NCI-H345 treated with DMSO at 0.1 percent for 48 hours (cell line): Measurements from ENCODE around the gene ZBTB8A.
"Not testable (repeated sequence)": the region's sequence is repeated elsewhere in the genome, so short reads cannot be mapped to it uniquely, and the experiment has no call there.

Experiments
- DNase-seq: peaks from one replicate; lab custom pipeline; 2025; ENCODE audit not compliant: unreplicated experiment; lab: John Stamatoyannopoulos, UW

Gene ZBTB8A

GRCh38 chr1:32538887-32539583 is at the start of gene ZBTB8A:
ZBTB8A (plus strand) TSS chr1:32539427; CDS start chr1:32592932, 53,505 bp downstream.
- peak; percentile 44 for DNase-seq

DNA sequence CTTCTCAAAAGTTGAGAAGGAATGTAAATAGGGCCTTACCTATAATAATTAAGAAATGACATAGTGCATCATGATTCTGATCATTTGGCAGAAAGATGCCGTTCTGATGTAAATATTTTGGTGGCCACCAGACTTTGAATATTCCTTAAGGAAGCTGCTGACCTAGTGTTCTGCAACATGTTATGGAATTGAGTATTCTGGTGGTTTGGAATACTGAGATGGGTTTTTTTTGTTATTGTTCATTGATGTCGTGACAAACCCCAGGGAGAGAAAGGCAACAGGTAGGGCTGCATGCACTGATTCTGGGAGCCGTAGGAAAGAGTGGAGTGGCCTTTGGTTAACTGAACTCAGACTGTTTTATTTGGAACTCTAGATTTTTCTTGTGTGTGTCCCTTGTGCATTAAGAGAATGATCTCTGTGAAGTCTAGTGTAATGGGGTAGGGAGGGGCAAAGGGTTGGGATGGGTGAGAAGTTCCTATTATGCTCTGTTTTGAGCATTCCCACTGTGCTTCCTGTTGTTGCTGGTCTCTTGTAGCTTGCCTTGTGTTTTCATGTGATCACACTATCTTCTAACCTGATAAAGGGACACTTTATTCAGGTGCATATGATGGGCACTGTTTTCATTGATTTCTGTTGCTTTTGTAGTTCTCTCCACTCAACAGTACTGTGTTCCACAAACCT is 49.3 kb upstream of the ZBTB8A start:
- no peak for DNase-seq

GRCh38 chr1:32491386-32491785 is 47.8 kb upstream of the ZBTB8A start:
- no peak for DNase-seq

GRCh38 chr1:32494196-32494595 is 45.0 kb upstream of the ZBTB8A start:
- no peak for DNase-seq

DNA sequence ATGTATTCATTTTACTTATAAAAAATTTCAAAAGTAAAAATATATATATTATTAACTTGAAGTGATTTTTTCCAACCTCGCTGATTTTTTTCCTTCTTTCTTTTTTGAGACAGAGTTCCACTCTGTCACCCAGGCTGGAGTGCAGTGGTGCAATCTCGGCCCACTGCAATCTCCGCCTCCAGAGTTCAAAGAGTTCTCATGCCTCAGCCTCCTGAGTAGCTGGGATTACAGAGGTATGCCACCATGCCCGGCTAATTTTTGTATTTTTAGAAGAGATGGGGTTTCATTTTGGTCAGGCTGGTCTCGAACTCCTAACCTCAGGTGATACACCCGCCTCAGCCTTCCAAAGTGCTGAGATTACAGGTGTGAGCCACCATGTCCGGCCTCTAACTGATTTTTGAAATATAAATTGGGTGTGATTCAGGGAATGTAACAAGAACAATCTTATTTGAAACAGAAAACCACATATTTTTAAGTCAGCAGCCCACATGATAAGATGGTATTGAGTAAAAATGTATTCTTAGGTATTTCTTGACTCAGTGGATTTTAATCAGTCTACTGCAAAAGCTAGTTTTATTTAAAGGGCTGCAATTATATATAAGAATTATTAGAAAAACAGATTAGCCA is 44.4 kb upstream of the ZBTB8A start:
- DNase-seq = no peak

- DNase-seq = no peak
Observed at GRCh38 chr1:32496127-32496526, 43.1 kb upstream of the ZBTB8A start.

- DNase-seq = no peak
Observed at GRCh38 chr1:32498751-32499150, 40.5 kb upstream of the ZBTB8A start.

DNA sequence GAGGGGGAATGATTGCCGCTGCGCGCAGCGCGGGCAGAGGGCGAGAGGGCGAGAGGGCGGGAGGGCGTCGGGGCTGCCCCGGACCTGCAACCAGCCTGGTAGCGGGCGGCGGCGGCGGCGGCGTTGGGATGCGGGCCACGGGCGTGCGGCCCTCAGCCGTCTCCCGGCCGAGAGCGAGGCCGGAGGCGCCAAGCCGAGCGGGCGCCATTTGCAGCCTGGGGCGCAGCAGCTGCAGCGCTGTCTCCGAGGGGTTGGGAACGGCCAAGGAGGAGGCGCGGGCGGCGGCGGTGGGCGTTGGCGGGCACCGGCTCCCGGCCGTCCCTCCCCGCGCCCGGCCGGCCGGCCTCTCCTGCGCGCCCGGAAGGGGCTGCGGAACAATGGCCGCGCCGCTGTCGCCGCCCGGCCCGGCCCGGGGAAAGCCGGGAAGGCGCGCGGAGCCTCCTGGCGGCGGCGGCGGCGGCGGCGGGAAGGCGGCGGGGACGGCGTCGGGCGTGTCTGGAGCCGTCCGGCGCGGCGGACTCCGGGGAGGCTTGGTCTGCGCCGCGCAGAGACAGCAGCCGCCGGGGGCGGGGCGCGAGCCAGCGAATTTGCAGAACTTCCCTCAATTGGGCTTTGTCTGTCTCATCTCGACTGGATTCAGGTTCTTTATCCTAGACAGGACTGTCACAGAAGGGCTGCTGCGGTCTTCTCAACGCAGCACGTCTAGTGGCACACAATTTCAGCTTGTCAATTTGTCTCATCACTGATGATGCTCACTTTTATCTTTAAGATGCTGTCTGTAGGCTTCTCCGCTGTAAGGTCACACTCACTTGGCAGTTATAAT is 38.6 kb upstream of the ZBTB8A start:
- peak; percentile 48 for DNase-seq

DNA sequence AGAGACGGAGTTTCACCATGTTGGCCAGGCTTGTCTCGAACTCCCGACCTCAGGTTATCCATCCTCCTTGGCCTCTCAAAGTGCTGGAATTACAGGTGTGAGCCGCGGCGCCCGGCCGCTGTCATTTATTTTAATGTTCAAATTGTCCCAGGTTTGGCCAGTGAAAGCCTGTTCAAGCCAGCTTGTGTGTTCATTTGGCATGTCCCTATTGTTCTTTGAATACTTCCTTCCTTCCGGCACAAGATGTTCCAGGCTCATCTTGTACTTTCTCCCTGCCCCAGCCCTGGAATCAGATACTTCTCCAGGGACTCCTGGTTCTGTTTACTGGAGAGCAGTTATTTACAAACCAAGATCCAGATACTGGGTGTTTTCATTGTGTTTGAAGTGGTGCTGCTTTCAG is 37.4 kb upstream of the ZBTB8A start:
- no peak for DNase-seq

DNA sequence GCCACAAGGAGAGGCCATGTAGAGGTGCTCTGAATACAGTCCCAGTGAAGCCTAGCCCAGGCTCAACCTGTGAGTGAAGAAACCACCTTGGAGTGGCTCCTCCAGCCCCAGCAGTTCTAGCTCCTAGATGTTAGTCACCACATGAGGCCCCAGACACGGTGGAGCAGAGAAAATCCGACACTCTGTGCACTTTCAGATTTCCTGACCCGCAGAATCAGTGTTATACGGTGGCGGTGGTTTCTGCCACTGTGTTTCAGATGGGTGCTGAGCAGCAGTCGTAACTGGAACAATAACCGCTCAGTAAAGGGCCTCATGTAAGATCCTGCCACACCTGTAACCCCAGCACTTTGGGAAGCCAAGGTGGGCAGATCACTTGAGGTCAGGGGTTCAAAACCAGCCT is 36.1 kb upstream of the ZBTB8A start:
- DNase-seq = no peak

GRCh38 chr1:32507021-32507420 is 32.2 kb upstream of the ZBTB8A start:
- DNase-seq = no peak

GRCh38 chr1:32508761-32509160 is 30.5 kb upstream of the ZBTB8A start:
- no peak for DNase-seq

DNA sequence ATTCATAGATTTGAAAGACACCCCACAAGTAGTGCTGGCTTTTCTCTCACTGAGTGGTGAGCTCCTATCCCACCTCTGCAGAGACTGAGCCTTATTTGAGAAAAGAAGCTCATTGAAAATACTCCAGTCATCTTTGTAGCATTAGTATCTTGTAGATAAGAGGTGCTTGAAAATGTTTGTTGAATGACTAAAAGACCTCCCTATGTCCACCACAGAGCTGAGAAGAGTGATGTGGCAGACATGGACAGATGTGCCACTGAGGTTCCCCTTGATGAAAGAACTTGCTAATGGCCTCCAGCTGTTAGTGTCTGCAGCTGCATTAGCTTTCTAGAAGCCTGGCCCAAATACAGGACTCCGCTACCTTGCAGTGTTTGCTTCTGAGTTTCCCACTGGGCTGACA is 29.3 kb upstream of the ZBTB8A start:
- no peak for DNase-seq

- no peak for DNase-seq
Observed at GRCh38 chr1:32516402-32516801, 22.8 kb upstream of the ZBTB8A start.

GRCh38 chr1:32518976-32519375 is 20.3 kb upstream of the ZBTB8A start:
- DNase-seq = no peak

- DNase-seq = no peak
Observed at GRCh38 chr1:32521165-32521564, 18.1 kb upstream of the ZBTB8A start.

DNA sequence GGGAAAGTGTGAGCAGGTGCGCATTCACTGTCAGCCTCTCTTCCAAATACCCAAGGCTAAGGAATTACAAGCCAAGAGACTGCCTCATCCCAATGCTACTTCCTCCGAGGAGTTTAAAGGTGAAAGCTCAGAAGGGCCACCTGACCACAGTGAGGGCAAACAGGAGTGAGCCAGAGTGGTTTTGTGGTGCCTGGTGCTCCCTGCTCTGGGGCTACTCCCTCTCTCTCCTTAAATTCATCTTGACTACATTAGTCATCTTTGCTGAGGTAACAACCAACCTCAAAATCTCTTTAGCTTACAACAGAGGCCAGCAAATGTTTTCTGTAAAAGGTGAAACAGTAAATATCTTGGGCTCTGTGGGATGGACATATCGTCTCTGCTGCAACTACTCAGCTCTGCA is 14.2 kb upstream of the ZBTB8A start:
- DNase-seq = no peak

DNA sequence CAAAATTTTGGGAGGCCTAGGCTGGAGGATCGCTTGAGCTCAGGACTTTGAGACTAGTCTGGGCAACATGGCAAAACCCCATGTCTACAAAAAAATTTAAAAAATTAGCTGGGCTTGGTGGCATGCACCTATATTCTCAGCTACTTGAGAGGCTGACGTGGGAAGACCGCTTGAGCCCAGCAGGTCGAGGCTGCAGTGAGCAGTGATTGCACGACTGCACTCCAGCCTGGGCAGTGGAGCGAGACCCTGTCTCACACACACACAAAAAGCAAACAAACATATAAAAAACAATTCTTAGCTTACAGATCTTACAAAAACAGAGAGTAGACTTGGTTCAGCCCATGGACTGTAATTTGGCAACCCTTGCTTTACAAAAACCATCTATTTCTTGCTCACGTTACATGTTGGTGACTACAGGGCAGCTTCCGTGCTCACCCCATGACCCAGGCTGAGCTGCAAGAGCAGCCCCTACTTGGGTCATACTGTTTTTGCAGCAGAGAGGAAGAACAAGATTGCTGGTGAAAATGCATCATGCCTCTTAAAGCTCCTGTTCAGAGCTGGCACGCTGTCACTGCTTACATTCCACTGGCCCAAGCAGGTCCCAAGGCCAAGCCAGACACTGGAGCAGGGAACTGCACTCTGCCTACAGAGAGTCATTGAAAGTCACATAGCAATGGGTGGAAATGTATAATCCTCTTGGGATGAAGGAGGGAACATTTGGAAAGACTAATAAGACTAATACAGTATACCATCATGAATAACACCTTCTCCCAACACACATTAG is 13.4 kb upstream of the ZBTB8A start:
- DNase-seq = no peak

DNA sequence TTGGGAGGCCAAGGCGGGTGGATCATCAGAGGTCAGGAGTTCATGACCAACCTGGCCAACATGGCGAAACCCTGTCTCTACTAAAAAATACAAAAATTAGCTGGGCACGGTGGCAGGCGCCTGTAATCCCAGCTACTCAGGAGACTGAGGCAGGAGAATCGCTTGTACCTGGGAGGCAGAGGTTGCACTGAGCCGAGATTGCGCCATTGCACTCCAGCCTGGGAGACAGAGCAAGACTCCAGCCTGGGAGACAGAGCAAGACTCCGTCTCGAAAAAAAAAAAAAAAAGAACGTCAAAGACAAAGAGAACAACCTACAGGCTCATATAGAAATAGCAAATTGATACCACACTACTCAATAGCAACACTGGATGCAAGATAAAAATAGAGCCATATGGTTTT is 10.7 kb upstream of the ZBTB8A start:
- DNase-seq = not testable (repeated sequence)

DNA sequence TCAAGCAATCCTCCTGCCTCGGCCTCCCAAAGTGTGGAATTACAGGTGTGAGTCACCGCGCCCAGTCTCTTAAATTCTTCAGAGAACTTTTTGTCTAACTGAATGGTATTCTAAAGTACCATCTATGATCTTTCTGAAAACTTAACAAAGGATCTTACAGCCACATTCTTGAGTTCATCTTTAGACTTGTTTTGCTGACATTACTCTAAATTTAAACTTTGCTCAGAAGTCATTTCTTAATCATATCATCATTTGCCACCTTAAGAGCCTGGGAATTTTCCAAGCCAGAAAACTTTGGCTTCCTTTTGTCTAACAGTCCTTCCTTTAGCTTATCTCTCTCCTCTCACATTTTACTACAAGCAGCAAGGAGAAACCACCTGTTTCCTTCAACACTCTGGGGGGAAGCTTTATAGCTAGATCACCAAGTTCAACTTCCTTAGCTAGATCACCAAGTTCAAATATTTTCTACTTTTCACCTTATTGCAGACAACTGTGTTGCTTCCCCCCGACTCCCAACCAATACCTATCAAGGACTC is 5.4 kb upstream of the ZBTB8A start:
- DNase-seq = no peak
